ENCODE results near the gene ATP2B2.

Gene ATP2B2

GRCh38 chr3:10504171-10505049 lies 976 bp downstream of the ATP2B2 start:
- no peak overlapping the region for H3K9ac ChIP-seq (ENCODE audit: low read depth, low read length, poor library complexity, severe bottlenecking)
- no peaks in the 10 kb centered on the region for H4K20me1 ChIP-seq (ENCODE audit: insufficient read depth, low read length, poor library complexity, severe bottlenecking)
- TF ChIP-seq CTCF (conservative IDR thresholded peaks at IDR 0.05; ENCODE audit: low read length) = no peak
- H3K4me1 ChIP-seq (ENCODE audit: insufficient read depth, low read length, poor library complexity, severe bottlenecking) = no peaks in the 10 kb centered on the region
- H3K27me3 ChIP-seq (ENCODE audit: insufficient read depth, low read length, poor library complexity, severe bottlenecking) = no peaks in the 10 kb centered on the region
- H3K4me2 ChIP-seq (ENCODE audit: low read depth, low read length, poor library complexity, severe bottlenecking) = no peak overlapping the region
- H3K9me3 ChIP-seq (ENCODE audit: insufficient read depth, low read depth, low read length) = no peaks in the 10 kb centered on the region
- H2AFZ ChIP-seq (ENCODE audit: low read length) = no peak overlapping the region
- H3F3A ChIP-seq (ENCODE audit: low read depth) = no peaks in the 10 kb centered on the region
- no peaks in the 10 kb centered on the region for H3K9me2 ChIP-seq (replicated peaks; ENCODE audit: low read depth, low read length)
- H3K79me2 ChIP-seq (ENCODE audit: insufficient read depth, low read length) = no peaks in the 10 kb centered on the region
- H3K4me3 ChIP-seq (ENCODE audit: low read length, poor library complexity, severe bottlenecking) = no peak overlapping the region
- no peaks in the 10 kb centered on the region for H3K36me3 ChIP-seq (ENCODE audit: insufficient read depth, low read length)

DNA sequence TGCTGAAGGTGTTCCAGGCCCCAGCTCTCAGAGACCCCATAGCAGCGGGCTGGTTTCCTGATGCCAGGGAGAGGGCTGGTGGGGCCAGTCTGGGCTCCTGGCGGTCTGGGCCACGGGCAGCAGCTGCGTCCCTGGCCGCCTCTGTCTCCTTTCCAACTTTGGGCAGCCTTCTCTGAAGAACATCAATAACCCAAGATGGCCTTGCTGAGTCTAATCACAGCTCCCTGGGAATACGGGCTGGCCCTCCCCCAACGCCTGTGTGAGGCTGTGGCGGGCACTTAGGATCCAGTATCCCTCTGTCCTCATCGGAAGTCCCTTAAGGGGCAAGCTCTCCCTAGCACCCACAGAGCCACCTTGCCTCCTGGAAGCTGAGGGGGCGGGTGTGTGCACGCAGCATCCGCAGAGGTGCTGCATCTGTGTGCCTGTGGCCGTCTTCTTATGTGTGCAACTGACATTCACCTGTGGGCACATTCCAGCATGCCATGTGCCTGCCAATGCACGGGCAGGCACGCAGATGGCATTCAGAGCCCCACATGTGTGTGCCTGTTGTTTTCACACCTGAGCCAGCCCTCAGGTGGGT lies 2.1 kb downstream of the ATP2B2 start:
- no peaks in the 10 kb centered on the region for H3K27me3 ChIP-seq (ENCODE audit: insufficient read depth, low read length, poor library complexity, severe bottlenecking)
- no peaks in the 10 kb centered on the region for H3K9me3 ChIP-seq (ENCODE audit: insufficient read depth, low read depth, low read length)

GRCh38 chr3:10502185-10502880 lies 3.1 kb downstream of the ATP2B2 start:
- Histone ChIP-seq H3K36me3 (ENCODE audit: insufficient read depth, low read length) (no peaks in the 10 kb centered on the region), H2AFZ (ENCODE audit: low read length) (no peak overlapping the region), H3K27me3 (ENCODE audit: insufficient read depth, low read length, poor library complexity, severe bottlenecking) (no peaks in the 10 kb centered on the region), H3K9ac (ENCODE audit: low read depth, low read length, poor library complexity, severe bottlenecking) (no peak overlapping the region), H3K4me3 (ENCODE audit: low read length, poor library complexity, severe bottlenecking) (no peak overlapping the region), H3K9me2 (replicated peaks; ENCODE audit: low read depth, low read length) (no peaks in the 10 kb centered on the region), H3K4me1 (ENCODE audit: insufficient read depth, low read length, poor library complexity, severe bottlenecking) (no peaks in the 10 kb centered on the region), H3F3A (ENCODE audit: low read depth) (no peaks in the 10 kb centered on the region), H3K4me2 (ENCODE audit: low read depth, low read length, poor library complexity, severe bottlenecking) (no peak overlapping the region), H3K79me2 (ENCODE audit: insufficient read depth, low read length) (no peaks in the 10 kb centered on the region), H3K9me3 (ENCODE audit: insufficient read depth, low read depth, low read length) (no peaks in the 10 kb centered on the region), H4K20me1 (ENCODE audit: insufficient read depth, low read length, poor library complexity, severe bottlenecking) (no peaks in the 10 kb centered on the region)
- TF ChIP-seq CTCF (conservative IDR thresholded peaks at IDR 0.05; ENCODE audit: low read length) = no peak
- no peak for TF ChIP-seq EZH2phosphoT487 (IDR thresholded peaks at IDR 0.05; ENCODE audit: borderline replicate concordance)

More for the DNA sequence above, 2.1 kb downstream of the ATP2B2 start:
- Histone ChIP-seq H3F3A (ENCODE audit: low read depth) (no peaks in the 10 kb centered on the region), H3K4me1 (ENCODE audit: insufficient read depth, low read length, poor library complexity, severe bottlenecking) (no peaks in the 10 kb centered on the region), H4K20me1 (ENCODE audit: insufficient read depth, low read length, poor library complexity, severe bottlenecking) (no peaks in the 10 kb centered on the region), H3K4me3 (ENCODE audit: low read length, poor library complexity, severe bottlenecking) (no peak overlapping the region), H3K9me2 (replicated peaks; ENCODE audit: low read depth, low read length) (no peaks in the 10 kb centered on the region), H3K36me3 (ENCODE audit: insufficient read depth, low read length) (no peaks in the 10 kb centered on the region), H3K4me2 (ENCODE audit: low read depth, low read length, poor library complexity, severe bottlenecking) (no peak overlapping the region), H3K79me2 (ENCODE audit: insufficient read depth, low read length) (no peaks in the 10 kb centered on the region), H2AFZ (ENCODE audit: low read length) (no peak overlapping the region), H3K9ac (ENCODE audit: low read depth, low read length, poor library complexity, severe bottlenecking) (no peak overlapping the region)
- no peak for TF ChIP-seq EZH2phosphoT487 (IDR thresholded peaks at IDR 0.05; ENCODE audit: borderline replicate concordance)
- no peak for TF ChIP-seq CTCF (conservative IDR thresholded peaks at IDR 0.05; ENCODE audit: low read length)

Measured in Loucy (cell line).